ENCODE data around the gene CDK2.
"Not testable (repeated sequence)": the region's sequence is repeated elsewhere in the genome, so short reads cannot be mapped to it uniquely, and the experiment has no call there.

CDK2 gene

GRCh38 chr12:55966408-55967281 lies at the start of gene CDK2:
Gene CDK2, plus strand, starts transcription at chr12:55966830. Its CDS starts 179 bp downstream, at chr12:55967009.
- DNase-seq = peak; percentile 50 to 86

GRCh38 chr12:55919032-55919431 lies 47.6 kb upstream of the CDK2 start:
- peak; percentile 23 to 25 for DNase-seq

DNA sequence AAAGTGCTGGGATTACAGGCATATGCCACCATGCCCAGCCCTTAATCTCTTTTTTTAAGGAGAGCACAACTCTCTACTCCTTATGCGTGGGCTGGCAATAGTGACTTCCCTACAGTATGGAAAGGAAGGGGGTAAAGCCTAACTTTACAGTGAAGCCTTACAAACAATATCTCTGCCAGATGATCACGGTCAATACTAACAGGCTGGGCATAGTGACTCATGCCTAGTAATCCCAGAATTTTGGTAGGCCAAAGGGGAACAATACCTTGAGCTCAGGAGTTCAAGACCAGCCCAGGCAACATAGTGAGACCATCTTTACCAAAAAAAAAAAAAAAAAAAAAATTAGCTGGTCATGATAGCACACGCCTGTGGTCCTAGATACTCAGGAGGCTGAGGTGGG lies 44.5 kb upstream of the CDK2 start:
- DNase-seq = no peak

- not testable (repeated sequence) for DNase-seq
Measured at GRCh38 chr12:55923648-55924047, 43.0 kb upstream of the CDK2 start.

DNA sequence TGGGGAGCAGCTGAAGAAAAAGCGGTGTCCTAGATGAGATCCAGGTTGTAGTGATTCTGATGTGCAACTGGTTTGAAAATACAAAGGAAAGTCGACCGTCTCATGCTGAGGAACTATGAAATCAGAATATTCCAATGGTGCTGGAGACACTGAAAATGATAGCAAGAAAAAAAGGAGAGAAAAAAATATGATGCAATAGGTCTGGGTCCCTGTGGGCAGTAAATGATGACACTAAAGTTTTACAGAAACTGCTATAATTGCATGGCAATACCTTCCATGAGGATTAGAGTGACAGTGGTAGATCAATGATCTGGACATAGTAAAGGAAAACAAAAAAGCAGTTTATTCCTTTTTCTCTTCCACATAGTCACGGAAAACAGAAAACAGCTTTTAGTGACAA lies 41.3 kb upstream of the CDK2 start:
- DNase-seq = no peak

DNA sequence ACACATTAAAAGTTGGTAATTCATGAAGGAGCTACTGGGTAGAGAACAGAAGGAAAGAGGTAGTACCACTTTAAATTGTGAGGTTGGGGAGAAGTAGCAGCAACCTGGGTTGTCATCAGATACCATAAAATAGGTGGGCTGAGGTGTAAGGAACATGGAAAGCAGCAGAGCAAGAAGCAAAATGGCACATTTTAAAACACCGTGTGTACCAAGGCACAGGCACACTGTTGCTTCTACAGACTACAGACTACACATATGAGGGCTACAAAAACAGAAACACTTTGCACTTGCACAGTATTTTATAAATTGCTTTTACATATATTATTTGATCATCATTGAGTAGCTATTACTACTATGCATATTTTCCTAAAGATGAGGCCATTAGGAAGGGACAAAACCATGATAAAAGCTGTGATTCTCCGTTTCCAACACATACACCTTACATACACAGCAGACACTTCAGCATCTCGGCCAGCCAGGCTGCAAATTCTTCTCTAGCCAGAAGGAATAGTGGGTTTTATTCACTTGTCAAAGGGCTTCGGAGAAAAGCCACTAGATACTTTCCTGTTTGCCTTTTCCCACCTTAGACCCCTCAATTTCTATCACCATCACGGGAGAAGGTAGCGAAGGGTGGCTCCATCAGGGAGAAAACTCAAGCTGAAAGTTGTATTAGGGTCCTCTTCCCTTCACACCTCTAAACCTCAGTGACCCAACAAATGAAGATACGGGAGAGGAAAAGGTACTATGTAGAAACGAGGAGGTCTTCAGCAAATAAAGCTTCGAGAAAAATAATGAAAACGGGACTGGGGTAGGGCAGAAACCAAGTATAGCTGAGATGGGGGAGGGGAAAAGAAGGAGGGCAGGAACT lies 40.5 kb upstream of the CDK2 start:
- DNase-seq = no peak

- peak; percentile 91 to 94 for DNase-seq
Measured at GRCh38 chr12:55926738-55927587, 39.7 kb upstream of the CDK2 start.

- DNase-seq = peak; percentile 37 to 84
Measured at GRCh38 chr12:55927588-55928502, 38.8 kb upstream of the CDK2 start, which contains the start of gene PYM1. Gene PYM1, minus strand, starts transcription at chr12:55927894. Its CDS starts 133 bp downstream, at chr12:55927761.

DNA sequence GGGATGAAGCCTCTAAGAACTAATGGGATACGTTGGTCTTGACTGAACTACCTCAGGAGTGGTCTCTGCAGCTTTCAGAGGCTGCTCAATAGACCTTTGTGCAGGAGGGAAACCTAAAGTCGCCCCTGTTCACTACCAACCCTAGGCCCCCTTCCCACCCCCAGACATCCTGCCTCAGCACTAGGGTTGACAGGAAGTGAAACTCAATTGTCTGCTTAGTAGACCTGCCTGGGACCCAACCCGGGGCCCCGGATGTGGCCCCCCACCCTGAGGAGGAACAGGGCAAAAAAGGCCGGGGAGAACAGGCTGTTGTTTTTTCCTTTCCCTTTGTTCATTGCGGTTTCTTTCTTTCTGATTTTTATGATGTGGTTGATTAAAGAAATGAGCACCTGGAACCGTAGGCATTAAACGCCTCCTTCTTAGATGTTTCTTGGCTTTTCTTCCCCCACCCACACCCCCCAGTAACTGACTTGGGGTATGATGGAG lies 37.3 kb upstream of the CDK2 start:
- no peak for DNase-seq

- peak in 1 of 2 experiments; percentile 73 for DNase-seq
Measured at GRCh38 chr12:55930771-55931316, 35.8 kb upstream of the CDK2 start, which contains the start of gene DGKA. Gene DGKA, plus strand, starts transcription at chr12:55931162. Its CDS starts 5,342 bp downstream, at chr12:55936504.

DNA sequence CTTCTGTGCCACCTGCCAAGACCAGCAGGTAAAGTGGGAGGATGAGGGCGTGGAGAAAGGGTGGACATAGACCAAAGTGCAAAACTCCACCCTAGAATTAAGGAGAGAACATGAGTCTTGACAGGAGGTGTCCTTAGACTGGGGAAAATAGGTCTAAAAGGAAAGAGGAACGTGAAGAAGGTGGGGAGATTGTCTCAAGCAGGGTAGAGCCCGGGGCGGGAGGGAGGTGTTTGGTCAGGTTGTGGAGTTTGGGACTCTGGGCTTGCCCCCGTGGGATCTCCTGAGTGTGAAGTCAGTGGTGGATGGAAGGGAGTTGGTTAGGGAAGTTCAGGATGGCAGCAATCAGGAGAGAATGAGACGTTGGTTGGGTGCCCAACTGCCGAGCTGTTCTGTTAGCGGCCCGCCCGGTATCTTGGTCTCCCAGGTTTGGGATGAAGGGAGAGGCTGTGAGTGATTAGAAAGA lies 35.3 kb upstream of the CDK2 start:
- DNase-seq = peak in 1 of 2 experiments; percentile 25

- peak in 1 of 2 experiments; percentile 33 for DNase-seq
Measured at GRCh38 chr12:55931780-55932550, 34.7 kb upstream of the CDK2 start.

DNA sequence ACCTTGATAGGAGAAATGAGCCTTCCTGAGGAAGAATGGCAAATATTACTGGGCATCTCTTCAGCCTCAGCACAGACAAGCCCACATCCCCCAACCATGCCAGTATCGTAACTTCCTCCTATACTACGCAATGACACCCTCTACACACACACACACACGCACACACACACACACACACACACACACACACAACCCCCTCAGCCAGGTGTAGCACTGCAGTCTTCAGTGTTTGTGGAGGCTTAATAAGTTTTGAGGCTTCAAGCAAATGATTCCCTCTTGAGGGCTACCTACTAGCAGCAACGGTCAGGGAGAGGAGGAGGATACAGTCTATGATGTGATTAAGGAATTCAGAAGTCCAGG lies 34.1 kb upstream of the CDK2 start:
- DNase-seq = no peak

- DNase-seq = peak in 1 of 2 experiments; percentile 53
Measured at GRCh38 chr12:55933169-55933798, 33.3 kb upstream of the CDK2 start.

DNA sequence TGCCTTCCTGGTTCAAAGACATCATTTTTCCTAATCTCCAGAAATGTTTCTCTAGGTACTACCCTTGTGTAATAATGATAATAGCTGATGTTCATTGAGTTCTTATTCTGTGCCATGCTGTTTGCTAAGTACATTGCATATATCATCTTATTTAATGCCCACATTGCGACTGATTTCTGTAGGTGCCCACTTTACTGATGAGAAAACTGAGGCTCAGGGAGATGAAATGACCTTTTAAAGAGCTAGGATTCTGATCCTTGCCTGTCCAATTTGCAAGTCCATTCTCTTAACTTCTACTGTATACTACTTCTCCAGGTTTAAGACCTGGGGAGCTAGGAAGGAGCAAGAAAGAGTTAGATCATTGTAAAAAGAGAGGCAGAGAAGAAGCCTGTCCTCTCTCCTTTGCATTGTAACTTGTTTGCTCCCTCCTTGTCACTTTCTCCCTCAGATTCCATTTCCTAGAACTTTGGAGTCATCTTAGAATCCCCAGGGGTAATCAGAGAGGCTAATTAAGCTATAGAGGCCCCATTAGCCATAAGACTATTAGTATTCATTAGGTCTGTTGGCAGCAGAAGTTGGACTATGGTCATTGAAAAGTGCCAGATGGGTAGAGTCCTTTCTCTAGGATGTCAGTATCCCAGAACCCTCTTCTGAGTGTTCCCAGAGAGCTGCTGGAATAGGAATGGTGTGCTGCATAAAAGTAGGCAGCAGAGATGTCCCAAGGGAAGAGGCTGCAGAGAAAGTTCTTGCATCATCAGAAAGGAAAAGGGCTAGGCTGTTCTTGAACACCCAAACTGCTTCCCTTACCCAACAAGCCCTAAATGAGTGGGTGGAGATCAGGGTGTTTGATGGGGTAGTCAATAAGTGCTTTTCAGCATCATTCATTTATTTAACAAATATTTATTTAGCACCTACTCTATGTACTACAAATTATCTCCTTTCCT lies 32.6 kb upstream of the CDK2 start:
- DNase-seq = no peak

DNA sequence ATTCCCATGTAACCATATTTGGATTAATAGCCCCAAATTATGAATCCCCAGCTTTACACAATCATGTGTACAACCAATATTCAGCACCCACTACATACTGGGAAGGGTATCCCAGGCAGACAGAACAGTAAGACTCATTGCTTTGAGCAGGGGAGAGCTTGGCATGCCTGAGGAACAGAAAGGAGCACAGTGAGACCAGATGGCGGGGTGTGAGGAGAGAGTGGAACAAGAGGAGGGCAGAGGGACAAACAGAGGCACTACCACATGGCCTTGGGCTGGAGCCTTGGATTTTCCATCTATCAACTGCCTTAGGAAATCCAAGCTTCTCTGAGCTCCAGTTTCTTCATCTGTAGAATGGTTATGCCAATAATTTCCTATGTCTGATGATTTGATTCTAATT lies 31.9 kb upstream of the CDK2 start:
- no peak for DNase-seq

DNA sequence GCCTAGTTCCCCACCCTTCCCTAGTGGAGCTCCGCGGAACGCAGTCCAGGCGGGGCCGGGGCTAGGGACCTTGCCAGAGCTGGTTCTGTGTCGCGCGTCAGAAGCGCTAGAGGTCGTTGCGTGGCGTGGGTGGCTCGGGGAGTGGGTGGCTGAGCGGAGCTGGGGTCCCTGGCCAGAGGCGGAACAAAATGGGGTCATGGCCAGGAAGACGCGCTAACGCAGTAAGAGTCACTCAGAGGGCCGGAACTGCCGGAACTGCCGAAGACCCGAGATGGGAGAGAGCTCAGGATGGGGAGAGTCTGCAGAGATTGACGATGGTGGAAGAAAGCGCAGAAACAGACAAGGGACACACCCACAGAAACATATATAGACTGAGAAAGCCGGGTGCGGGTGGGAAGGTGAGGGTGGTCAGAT lies 30.9 kb upstream of the CDK2 start:
- DNase-seq = no peak

GRCh38 chr12:55937981-55938380 lies 28.6 kb upstream of the CDK2 start:
- DNase-seq = no peak

All from SW 1271 (cell line).